CD4-positive, alpha-beta T cell treated with Interleukin-17A for 1 hour (primary cell): ENCODE data around the gene SERPINA1.
"Not testable (repeated sequence)": the region's sequence is repeated elsewhere in the genome, so short reads cannot be mapped to it uniquely, and the experiment has no call there.

ENCODE experiments used
- DNase-seq: peaks from one replicate; pipeline ENCODE4 v3.0.0-alpha.2; 2020

Gene SERPINA1

DNA sequence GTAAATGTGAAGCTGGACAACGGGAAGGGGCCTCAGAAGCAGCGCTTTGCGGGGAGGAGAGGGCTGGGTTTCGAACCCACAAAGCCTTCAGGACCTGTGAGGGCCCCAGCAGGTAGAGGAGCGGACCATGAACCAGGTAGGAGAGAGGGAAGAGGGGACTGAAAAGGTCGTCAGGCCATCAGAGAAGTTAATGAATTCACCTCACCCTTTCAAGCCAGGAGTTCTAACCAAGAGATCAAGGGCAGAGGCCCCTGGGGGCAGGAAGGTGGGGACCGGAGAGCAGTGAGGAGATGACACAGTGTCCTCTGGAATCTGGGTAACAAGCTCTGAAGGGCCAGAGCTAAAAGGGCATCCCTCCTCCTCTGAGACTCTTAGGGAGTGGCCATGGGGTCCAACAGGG, 19.4 kb downstream of the SERPINA1 start:
- no peak for DNase-seq

DNA sequence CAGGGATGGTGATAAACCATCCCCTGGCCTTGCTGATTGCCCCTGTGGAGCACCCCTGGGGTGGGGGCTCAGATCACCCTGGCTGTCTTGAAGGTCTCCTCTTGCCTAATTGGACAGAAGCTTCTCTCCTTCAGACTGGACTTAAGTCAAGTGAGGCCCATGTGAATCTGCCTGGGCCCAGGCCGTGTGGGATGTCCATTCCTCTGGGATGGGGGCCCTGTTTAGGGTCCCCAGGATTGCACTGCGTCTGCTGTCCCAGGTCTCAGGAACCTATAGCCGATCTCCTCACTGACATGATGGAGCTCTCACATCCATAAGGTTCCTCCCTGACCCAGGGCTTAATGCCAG, 20.2 kb downstream of the SERPINA1 start:
- DNase-seq: no peak

GRCh38 chr14:94367347-94368242, 20.8 kb downstream of the SERPINA1 start:
- no peak for DNase-seq

GRCh38 chr14:94366146-94366915, 22.1 kb downstream of the SERPINA1 start, which contains the start of gene SERPINA2:
SERPINA2 (minus strand) TSS chr14:94366698.
- DNase-seq: no peak

- no peak for DNase-seq
Measured at GRCh38 chr14:94365624-94366023, 22.8 kb downstream of the SERPINA1 start.

DNA sequence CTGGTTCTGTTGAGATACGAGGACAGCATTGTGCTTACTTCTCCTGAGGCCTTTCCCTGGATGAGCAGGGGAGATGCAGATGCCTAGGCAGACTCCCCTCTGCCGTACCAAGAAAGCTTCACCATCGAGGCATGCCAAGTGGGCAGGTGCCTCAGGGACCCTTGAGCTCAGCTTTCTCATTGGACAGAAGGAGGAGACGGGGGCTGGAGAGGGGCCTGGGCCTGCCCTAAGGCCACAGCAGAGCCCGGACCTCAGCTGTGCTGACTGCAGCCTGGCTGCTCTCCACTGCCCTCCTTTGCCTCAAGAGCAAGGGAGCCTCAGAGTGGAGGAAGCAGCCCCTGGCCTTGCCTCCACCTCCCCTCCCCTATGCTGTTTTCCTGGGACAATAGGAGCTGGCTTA, 23.4 kb downstream of the SERPINA1 start:
- no peak for DNase-seq

GRCh38 chr14:94364037-94364436, 24.4 kb downstream of the SERPINA1 start:
- DNase-seq: no peak

- no peak for DNase-seq
Measured at GRCh38 chr14:94363151-94363624, 25.2 kb downstream of the SERPINA1 start.

DNA sequence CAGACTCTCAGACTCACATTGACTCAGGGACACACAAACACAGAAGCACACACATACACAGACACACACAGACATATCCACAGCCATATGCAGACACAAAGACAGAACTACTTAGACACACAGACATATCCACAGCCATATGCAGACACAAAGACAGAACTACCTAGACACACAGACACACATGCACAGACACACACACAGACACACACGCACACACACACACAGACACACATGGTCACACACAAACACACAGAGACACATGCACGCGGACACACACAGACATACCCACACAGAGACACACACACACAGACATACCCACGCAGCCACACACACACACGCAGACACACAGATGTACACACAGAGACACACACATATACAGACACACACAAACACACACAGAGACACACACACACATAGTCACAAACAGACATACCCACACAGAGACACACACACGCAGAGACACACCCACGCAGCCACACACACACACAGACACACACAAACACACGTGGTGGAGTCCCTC, 25.7 kb downstream of the SERPINA1 start:
- no peak for DNase-seq

DNA sequence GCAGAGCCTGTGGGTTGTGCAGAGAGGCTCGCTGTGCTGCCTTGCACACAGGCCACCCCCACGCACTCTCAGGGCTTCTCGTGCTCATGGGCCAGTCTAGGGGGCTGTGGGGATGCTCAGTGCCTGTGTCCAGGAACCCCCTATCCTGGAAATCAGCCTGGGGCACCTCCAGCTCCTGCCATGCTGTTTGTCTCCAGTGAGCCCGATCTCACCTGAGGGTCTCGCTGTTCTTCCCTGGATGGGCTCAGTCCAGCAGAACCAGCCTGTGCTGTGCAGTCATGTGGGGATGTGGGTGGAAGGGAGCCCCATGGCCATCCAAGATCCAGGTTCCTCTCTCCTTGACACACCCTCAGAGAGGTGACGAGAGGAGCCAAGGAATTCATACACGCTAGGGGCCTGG, 26.7 kb downstream of the SERPINA1 start:
- DNase-seq: no peak

- DNase-seq: no peak
Measured at GRCh38 chr14:94360945-94361565, 27.3 kb downstream of the SERPINA1 start.

GRCh38 chr14:94357166-94357565, 31.2 kb downstream of the SERPINA1 start:
- DNase-seq: no peak

DNA sequence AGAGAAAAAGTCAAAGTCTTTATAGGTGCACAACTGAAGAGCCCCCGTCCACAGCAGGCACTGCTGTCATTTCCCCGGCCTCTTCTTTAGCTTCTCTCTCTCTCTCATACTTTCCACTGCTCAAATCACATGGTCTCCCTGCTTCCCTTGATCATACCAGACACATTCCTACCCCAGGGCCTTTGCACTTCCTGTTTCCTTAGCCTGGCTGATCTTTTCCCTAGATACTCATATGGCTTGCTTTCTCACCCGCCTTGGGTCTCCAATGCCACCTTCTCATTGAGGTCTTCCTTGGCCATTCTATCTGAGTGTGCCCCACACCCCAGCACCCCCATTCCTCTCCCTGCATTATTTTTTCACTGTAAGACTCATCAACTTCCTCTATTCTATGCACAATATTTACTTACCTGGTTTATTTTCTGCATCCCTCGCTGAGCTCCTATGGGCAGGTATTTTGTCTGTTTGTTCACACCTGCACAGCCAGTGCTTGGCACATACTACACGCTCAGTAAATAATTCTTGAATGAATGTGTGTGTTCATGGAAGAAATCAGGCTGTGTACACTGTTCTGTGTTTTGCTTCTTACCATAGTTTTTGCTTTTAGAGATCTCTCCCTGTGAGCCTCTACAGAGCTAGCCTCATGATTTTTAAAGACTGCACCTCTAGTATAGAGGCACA, 31.9 kb downstream of the SERPINA1 start:
- DNase-seq: no peak

DNA sequence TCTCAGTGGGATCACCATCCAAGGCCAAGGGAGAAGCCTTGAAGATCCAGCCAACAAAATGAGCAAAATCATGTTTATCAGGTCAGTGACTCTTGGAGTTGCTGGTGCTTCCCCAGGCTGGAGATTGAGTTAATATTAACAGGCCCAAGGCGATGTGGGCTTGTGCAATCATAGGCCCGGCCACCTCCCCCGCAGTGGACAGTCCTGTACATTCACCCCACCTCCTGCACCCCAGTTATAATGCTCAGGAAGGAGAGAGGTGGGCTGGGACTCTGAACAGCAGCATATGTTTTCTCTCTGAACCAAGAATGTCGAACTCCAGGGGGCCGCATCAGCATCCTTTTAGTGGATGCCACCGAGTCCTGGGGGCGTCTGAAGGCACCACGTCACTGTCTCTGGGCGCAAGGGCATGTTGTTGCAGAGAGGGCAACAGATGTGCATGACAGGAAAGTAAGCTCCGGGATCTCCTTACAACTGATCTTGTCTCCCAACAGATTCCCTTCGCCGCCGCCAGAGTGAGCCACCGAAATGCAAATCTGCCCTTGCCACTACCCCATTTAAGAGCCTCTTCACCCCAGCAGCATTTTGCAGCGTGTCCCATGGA, 33.1 kb downstream of the SERPINA1 start:
- DNase-seq: peak; percentile 14

GRCh38 chr14:94354638-94355185, 33.7 kb downstream of the SERPINA1 start:
- DNase-seq: no peak

- DNase-seq: not testable (repeated sequence)
Measured at GRCh38 chr14:94354190-94354589, 34.2 kb downstream of the SERPINA1 start.

GRCh38 chr14:94349276-94349675, 39.1 kb downstream of the SERPINA1 start:
- DNase-seq: no peak

- no peak for DNase-seq
Measured at GRCh38 chr14:94348836-94349235, 39.6 kb downstream of the SERPINA1 start.

- no peak for DNase-seq
Measured at GRCh38 chr14:94346841-94347240, 41.6 kb downstream of the SERPINA1 start.

DNA sequence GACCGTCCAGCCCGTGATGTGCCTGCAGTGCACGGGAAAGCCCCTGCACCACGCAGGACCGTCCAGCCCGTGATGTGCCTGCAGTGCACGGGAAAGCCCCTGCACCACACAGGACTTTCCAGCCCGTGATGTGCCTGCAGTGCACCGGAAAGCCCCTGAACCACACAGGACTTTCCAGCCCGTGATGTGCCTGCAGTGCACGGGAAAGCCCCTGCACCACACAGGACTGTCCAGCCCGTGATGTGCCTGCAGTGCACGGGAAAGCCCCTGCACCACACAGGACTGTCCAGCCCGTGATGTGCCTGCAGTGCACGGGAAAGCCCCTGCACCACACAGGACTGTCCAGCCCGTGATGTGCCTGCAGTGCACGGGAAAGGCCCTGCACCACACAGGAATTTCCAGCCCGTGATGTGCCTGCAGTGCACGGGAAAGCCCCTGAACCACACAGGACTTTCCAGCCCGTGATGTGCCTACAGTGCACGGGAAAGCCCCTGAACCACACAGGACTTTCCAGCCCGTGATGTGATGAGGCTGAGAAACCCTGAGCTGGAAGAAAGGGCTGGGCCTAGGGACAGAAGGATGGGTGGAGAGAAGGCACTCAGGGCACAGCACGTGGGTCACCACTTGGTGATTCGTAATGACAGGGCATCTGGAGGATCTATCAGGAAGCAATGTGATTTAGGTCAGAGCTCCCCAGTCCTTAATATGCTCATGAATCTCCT, 42.2 kb downstream of the SERPINA1 start:
- DNase-seq: peak; percentile 75
